LNCaP clone FGC (cell line): Measurements from ENCODE around the gene ONECUT2.

Experiments used
- DNase-seq: peaks from one replicate; pipeline ENCODE4 v3.0.0-alpha.2; 2011; ENCODE audit warnings: low read depth
- H3K4me3 ChIP-seq: 2 replicates; pipeline ENCODE4 v1.5.1; 2011; ENCODE audit warnings: mild to moderate bottlenecking, low read depth, low read length, control low read depth
- TF ChIP-seq, protein P1 (sequence below): IDR thresholded peaks from 2 replicates; pipeline ENCODE4 v1.5.1; 2012; ENCODE audit warnings: mild to moderate bottlenecking; ENCODE audit not compliant: control insufficient read depth, insufficient read depth; ENCODE audit errors: extremely low read depth

ONECUT2 gene

DNA sequence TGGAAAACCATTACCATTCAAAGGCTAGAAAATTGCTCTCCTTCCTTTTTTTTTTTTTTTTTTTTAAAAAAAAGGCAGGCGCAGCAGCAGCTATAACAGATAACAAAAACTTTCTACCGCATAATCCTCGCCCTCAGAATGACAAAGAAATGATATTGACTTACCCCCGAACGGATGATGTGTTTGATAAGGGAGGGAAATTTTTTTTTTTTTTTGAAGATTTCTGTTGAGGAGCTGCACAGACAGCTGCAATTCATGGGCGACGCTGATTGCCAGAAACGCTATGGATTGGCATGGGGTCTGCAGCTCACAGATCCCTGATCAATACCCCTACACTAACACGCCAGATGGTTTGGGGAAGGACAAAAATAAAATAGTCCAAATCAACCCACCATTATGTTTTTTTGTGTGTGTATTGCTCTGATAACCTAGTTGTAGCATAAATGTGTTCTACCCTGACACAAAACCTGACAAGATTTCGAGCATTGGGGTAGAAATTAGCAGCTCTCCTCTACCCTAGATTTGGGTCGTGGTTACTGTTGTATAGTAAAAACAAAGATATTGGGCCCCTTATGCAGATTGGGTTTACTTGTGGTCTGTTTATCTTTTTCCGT, 3.6 kb upstream of the ONECUT2 start:
- TF ChIP-seq, protein P1, sequence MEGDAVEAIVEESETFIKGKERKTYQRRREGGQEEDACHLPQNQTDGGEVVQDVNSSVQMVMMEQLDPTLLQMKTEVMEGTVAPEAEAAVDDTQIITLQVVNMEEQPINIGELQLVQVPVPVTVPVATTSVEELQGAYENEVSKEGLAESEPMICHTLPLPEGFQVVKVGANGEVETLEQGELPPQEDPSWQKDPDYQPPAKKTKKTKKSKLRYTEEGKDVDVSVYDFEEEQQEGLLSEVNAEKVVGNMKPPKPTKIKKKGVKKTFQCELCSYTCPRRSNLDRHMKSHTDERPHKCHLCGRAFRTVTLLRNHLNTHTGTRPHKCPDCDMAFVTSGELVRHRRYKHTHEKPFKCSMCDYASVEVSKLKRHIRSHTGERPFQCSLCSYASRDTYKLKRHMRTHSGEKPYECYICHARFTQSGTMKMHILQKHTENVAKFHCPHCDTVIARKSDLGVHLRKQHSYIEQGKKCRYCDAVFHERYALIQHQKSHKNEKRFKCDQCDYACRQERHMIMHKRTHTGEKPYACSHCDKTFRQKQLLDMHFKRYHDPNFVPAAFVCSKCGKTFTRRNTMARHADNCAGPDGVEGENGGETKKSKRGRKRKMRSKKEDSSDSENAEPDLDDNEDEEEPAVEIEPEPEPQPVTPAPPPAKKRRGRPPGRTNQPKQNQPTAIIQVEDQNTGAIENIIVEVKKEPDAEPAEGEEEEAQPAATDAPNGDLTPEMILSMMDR: no peak

DNA sequence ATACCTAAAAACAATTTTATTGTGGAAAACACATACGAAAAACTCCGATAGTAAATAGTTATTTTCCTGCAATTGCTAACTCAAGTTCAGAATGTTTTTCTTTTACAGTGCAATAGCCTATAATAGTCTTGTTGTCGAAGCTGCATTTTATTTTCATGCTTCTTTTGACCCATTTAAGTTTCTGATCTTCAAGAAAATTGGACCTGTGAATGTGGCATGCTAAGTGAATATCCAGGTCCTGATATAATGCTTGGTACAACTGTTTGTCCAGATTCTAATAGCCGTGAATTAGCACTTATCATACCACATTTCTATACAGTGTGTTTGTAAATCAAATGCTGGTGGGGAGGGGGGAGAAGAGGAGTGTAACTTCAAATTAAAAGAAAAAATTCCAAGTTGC, 3.0 kb upstream of the ONECUT2 start:
- DNase-seq: no peak

More for the DNA sequence above, 3.6 kb upstream of the ONECUT2 start:
- no peak overlapping the region for H3K4me3 ChIP-seq
- no peak for DNase-seq

DNA sequence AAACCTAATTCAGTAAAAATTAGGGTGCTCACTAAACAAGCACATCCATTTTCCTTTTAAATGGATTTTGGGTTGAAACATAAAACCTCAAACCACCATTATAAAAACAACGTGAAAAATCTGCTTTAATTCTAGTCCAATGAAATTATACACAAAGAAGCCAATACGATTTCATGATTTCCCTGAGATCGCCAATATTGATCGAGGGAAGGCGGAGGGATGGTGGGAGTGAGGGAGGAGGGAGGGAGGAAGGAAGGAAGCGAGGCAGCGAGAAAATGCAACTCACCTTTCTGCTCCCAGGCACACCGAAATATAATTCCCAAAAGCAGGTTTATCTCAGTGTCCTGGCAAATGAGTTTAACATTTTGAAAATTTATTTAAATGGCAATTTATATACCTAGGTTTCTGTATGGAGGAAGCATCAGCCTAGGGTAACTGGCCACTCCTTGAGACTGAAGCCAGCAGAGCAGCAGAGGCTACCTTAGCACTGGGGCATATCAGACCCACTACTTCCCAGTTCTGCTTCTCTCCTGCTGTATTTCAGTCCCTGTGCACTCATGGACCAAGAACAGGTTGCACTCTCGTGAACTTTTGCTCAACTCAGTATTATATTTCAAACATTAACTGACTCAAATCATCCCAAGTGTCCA, 2.3 kb upstream of the ONECUT2 start:
- TF ChIP-seq, protein P1: no peak
- no peak overlapping the region for H3K4me3 ChIP-seq
- DNase-seq: no peak

More for the DNA sequence above, 3.0 kb upstream of the ONECUT2 start:
- H3K4me3 ChIP-seq: no peak overlapping the region
- TF ChIP-seq, protein P1: no peak

DNA sequence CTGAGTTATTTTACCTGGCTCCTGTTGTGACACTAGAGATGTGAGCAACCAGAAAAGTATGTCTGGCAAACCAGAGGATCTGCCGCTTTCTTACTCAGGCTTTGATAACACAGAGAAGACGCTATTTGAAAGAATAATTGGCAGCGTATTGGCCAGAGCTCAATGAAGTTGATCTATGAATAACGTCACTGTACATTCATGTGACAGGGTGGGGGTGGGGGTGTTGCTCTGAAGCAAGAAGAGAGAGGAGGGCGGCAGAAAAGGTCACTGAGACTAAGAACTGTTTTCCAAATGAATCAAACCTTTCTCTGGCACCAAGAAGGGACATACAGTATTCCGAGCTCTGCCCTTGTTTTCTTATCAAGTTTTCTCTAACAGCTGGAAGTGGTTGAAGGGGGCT, 1.7 kb upstream of the ONECUT2 start:
- peak overlapping the region; percentile 66 for H3K4me3 ChIP-seq
- TF ChIP-seq, protein P1: no peak
- DNase-seq: no peak

DNA sequence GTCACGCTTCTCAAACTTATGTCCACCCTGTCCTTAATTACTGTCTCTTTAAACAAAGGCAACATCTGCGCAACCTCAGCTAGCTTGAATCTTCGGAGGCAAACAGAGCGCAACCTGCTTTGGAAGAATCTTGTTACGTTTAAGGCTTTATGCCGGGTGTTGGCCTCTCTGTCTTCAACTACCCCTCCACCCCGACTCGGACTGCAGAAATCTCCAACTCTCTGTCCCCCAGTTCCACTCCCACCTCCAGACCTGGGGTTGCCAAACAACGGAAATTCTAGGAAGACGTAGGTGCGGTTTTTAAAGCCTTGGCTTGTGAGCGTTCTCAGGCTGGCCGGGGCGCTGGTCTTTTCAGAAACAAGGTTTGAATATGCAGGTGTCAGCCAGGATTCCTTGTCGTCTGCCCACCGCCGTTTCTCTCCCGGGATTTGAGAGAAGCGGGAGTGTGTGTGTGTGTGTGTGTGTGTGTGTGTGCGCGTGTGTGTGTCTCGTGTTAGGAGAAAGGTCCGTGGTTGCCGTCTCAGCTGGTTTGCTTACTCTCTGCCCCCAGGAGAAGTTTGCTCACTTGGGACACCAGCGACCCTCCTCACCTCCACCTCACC, 1.1 kb upstream of the ONECUT2 start:
- TF ChIP-seq, protein P1: no peak
- peak overlapping the region; percentile 66 for H3K4me3 ChIP-seq
- no peak for DNase-seq

DNA sequence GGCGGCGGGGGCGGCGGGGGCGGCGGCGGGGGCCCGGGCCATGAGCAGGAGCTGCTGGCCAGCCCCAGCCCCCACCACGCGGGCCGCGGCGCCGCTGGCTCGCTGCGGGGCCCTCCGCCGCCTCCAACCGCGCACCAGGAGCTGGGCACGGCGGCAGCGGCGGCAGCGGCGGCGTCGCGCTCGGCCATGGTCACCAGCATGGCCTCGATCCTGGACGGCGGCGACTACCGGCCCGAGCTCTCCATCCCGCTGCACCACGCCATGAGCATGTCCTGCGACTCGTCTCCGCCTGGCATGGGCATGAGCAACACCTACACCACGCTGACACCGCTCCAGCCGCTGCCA, 644 bp downstream of the ONECUT2 start:
- TF ChIP-seq, protein P1: no peak
- H3K4me3 ChIP-seq: peak overlapping the region; percentile 11; the same call in 1 of the 2 replicates
- DNase-seq: no peak
